Measurements from ENCODE around the gene TAF5L.
"Not testable (repeated sequence)": the region's sequence is repeated elsewhere in the genome, so short reads cannot be mapped to it uniquely, and the experiment has no call there.

The TAF5L gene

DNA sequence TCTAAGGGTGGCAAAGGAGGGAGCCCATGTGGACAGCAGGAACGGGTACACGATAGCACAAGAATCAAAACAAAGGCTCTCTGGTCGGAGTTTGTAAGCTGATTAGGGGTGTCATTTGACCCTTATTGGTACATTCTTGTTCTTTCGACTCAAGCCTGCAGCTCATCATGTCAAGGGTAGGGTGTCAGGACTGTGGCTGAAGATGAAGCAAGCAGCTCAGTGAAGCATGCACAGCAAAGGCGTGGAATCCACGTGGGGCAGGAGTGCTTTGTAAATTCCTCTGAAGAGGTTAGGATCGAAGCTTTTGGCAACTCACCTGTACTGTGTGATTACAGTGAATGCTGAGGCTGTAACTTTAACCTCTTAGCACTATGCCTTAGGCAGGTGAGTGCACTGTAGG lies 62.7 kb downstream of the TAF5L start:
- TF ChIP-seq, protein P1, sequence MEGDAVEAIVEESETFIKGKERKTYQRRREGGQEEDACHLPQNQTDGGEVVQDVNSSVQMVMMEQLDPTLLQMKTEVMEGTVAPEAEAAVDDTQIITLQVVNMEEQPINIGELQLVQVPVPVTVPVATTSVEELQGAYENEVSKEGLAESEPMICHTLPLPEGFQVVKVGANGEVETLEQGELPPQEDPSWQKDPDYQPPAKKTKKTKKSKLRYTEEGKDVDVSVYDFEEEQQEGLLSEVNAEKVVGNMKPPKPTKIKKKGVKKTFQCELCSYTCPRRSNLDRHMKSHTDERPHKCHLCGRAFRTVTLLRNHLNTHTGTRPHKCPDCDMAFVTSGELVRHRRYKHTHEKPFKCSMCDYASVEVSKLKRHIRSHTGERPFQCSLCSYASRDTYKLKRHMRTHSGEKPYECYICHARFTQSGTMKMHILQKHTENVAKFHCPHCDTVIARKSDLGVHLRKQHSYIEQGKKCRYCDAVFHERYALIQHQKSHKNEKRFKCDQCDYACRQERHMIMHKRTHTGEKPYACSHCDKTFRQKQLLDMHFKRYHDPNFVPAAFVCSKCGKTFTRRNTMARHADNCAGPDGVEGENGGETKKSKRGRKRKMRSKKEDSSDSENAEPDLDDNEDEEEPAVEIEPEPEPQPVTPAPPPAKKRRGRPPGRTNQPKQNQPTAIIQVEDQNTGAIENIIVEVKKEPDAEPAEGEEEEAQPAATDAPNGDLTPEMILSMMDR (IDR thresholded peaks at IDR 0.05; ENCODE audit: insufficient read depth, low read length, missing control alignments) = no peak
- CTCF ChIA-PET = no interaction called here
- POLR2A ChIA-PET = no interaction called here
- DNase-seq (ENCODE audit: low read depth, low spot score) = no peak
- no peak overlapping the region for H3K4me3 ChIP-seq (ENCODE audit: low read depth, low read length)

DNA sequence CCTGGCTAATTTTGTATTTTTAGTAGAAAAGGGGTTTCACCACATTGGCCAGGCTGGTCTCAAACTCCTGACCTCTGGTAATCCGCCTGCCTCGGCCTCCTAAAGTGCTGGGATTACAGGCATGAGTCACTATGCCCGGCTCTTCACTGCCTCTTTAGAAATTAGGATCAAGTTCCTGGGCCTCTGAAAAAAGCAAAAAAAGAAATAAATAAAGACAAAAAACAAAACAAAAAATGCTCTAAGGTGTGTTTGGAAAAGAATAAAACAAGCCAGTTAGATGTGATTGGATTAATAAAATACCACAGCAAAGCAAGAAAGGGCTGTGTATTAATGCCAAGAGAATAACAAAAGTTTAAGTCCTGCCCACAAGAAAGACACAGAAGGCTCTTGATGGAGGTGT lies 63.2 kb downstream of the TAF5L start:
- no peak overlapping the region for H3K4me3 ChIP-seq (ENCODE audit: low read depth, low read length)
- CTCF ChIA-PET = no interaction called here
- DNase-seq (ENCODE audit: low read depth, low spot score) = no peak
- TF ChIP-seq, protein P1 (IDR thresholded peaks at IDR 0.05; ENCODE audit: insufficient read depth, low read length, missing control alignments) = no peak
- POLR2A ChIA-PET = no interaction called here

DNA sequence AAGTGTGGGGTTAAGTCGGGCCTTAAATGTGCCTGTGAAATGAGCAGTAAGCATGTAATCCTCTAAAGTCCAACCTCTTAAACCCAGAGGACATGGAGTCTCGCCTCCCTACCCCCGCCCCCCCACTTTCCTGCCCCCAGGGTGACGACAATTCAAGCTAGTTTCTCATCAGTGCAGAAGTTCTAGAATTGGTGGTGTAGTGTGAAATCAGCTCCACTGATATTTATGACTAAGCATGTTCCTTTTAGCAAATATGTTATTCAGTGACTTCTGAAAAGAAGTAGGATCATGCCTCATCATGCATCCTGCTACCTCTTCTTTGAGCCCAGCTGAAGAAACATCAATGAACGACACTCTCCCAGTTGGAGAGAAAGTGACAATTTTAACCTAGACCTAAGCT lies 64.8 kb downstream of the TAF5L start:
- no peak overlapping the region for H3K4me3 ChIP-seq (ENCODE audit: low read depth, low read length)
- ChIA-PET POLR2A (no interaction called here), CTCF (interaction anchor here (1.3 kb wide), 1 partner anchor 63 kb away, joined by 4 read pairs; no protein-coding TSS in a partner anchor)
- no peak for DNase-seq (ENCODE audit: low read depth, low spot score)
- TF ChIP-seq, protein P1 (IDR thresholded peaks at IDR 0.05; ENCODE audit: insufficient read depth, low read length, missing control alignments) = no peak

GRCh38 chr1:229560124-229560523 lies 65.8 kb downstream of the TAF5L start:
- DNase-seq (ENCODE audit: low read depth, low spot score); H3K4me3 ChIP-seq (ENCODE audit: low read depth, low read length); POLR2A ChIA-PET: not testable (repeated sequence)
- CTCF ChIA-PET = interaction anchor here (3.9 to 4.7 kb wide), 2 partner anchors 12 to 68 kb away, joined by 27 to 36 read pairs; partner anchors contain the start of genes TAF5L and URB2

GRCh38 chr1:229559336-229559801 lies 66.6 kb downstream of the TAF5L start:
- DNase-seq (ENCODE audit: low read depth, low spot score) = not testable (repeated sequence)
- peak overlapping the region; percentile 81 for H3K4me3 ChIP-seq (ENCODE audit: low read depth, low read length)
- ChIA-PET CTCF (interaction anchor here (0.6 to 4.7 kb wide), 15 partner anchors 12 to 645 kb away, joined by 3 to 36 read pairs (median 5); partner anchors contain the start of genes TAF5L and URB2), POLR2A (interaction anchor here (0.6 to 1.2 kb wide), 4 partner anchors 31 to 278 kb away, joined by 3 to 6 read pairs (median 4); partner anchors contain the start of genes TAF5L and URB2)

DNA sequence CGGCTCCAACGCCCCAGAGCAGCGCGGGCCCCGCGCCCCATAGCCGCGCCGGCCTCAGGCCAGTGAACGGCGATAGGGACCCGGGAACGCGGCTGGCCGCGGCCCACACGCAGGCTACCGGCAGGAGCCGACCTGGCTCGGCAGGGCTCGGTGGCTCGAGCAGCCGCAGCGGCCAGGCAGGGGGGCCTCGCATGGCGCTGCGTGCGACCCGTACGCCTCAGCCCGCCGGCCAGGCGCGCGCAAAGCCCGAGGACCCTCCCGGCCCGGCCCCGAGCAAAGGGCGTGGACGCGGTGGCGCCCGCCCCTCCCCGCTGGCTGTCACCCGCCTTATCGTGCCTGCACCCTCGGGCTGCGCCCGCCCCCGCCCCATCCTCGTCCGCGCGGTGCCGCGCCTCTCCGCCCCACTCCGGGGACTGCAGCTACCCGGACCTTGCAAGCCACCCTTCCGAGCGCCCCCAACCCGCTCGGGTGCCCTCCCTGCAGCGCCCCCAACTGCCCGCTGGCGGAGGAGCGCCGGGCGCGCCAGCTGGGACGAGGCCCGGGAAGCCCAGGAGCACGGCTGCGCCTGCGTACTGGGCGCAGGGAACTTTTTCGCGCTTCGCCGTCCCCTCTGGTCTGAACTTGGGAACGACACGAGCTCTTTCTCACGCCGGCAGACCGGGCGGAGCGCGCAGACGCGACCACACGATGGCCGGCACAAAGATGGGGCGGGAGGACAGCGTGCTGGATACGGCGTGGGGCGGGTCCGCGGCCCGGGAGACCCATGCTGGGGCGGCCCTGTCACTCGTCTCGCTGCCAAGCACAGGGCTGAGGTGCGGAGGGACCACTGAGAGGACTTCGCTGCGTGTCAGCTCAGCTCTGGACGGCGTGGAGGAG lies 67.2 kb downstream of the TAF5L start, which contains the start of gene ABCB10:
Gene ABCB10, minus strand, starts transcription at position 248 of the 876 bp plus-strand sequence. Its CDS starts 55 bp downstream, at position 193.
- peak; percentile 73 for DNase-seq (ENCODE audit: low read depth, low spot score)
- ChIA-PET CTCF (interaction anchor here (0.6 to 4.7 kb wide), 16 partner anchors 11 to 646 kb away, joined by 3 to 36 read pairs (median 4); partner anchors contain the start of genes TAF5L and URB2), POLR2A (interaction anchor here (0.6 to 1.2 kb wide), 6 partner anchors 31 to 1805 kb away, joined by 3 to 6 read pairs (median 3); partner anchors contain the start of genes TAF5L and URB2)
- peak within 1 kb of the TSS; percentile 81 for H3K4me3 ChIP-seq (ENCODE audit: low read depth, low read length)
- TF ChIP-seq, protein P1 (IDR thresholded peaks at IDR 0.05; ENCODE audit: insufficient read depth, low read length, missing control alignments) = peak; percentile 95

- no peak for DNase-seq (ENCODE audit: low read depth, low spot score)
- POLR2A ChIA-PET = interaction anchor here (1.2 kb wide), 1 partner anchor 68 kb away, joined by 6 read pairs; the partner anchor contains the start of genes TAF5L and URB2
- CTCF ChIA-PET = interaction anchor here (0.7 to 4.7 kb wide), 16 partner anchors 10 to 79 kb away, joined by 3 to 36 read pairs (median 4); partner anchors contain the start of genes TAF5L and URB2
- TF ChIP-seq, protein P1 (IDR thresholded peaks at IDR 0.05; ENCODE audit: insufficient read depth, low read length, missing control alignments) = no peak
- peak overlapping the region; percentile 81 for H3K4me3 ChIP-seq (ENCODE audit: low read depth, low read length)
Measured at GRCh38 chr1:229557913-229558414, 68.0 kb downstream of the TAF5L start.
